Fibroblast of the aortic adventitia (primary cell): ENCODE results near the gene GFM1. TPM values are rescaled to one million over a fixed set of nuclear protein-coding genes. Genes with fewer than 3 reads are reported as not detected.

ENCODE experiments used
- DNase-seq: peaks from one replicate; pipeline ENCODE4 v3.0.0-alpha.2; 2010; ENCODE audit warnings: low read depth
- H3K4me3 ChIP-seq: 2 replicates; pipeline ENCODE4 v1.5.1; 2011; ENCODE audit warnings: low read depth, mild to moderate bottlenecking, control low read depth, low read length, moderate library complexity
- CTCF ChIP-seq: IDR thresholded peaks from 2 replicates; pipeline ENCODE4 v1.5.1; 2011; ENCODE audit warnings: mild to moderate bottlenecking, low read length, control low read depth, inconsistent platforms; ENCODE audit not compliant: insufficient read depth
- total RNA-seq: library from RNA; depleted of rRNA; stranded (reverse); fragments of >200 nt; gene quantifications from 2 replicates; pipeline ENCODE4 v1.2.3, GENCODE V29; 2012; ENCODE audit warnings: low replicate concordance

Gene GFM1
- total RNA-seq, 1 donor = 49.4 TPM

- DNase-seq = no peak
- no peak for TF ChIP-seq CTCF
- no peak overlapping the region for H3K4me3 ChIP-seq
Measured at GRCh38 chr3:158640646-158641045, 3.7 kb upstream of the GFM1 start.

GRCh38 chr3:158642005-158642404 lies 2.3 kb upstream of the GFM1 start:
- DNase-seq = no peak
- no peak overlapping the region for H3K4me3 ChIP-seq
- no peak for TF ChIP-seq CTCF

GRCh38 chr3:158642474-158643210 lies 1.7 kb upstream of the GFM1 start:
- no peak for DNase-seq
- TF ChIP-seq CTCF = no peak

GRCh38 chr3:158649791-158650190 lies 5.5 kb downstream of the GFM1 start:
- no peak for DNase-seq
- H3K4me3 ChIP-seq = no peak overlapping the region
- no peak for TF ChIP-seq CTCF

More at GRCh38 chr3:158642474-158643210, 1.7 kb upstream of the GFM1 start:
- H3K4me3 ChIP-seq = no peak overlapping the region

GRCh38 chr3:158651192-158651591 lies 6.9 kb downstream of the GFM1 start:
- no peak overlapping the region for H3K4me3 ChIP-seq
- no peak for TF ChIP-seq CTCF
- DNase-seq = no peak

- no peak for DNase-seq
- TF ChIP-seq CTCF = no peak
- H3K4me3 ChIP-seq = no peak overlapping the region
Measured at GRCh38 chr3:158652463-158652862, 8.1 kb downstream of the GFM1 start.

- TF ChIP-seq CTCF = no peak
- no peak overlapping the region for H3K4me3 ChIP-seq
- DNase-seq = no peak
Measured at GRCh38 chr3:158658889-158659288, 14.6 kb downstream of the GFM1 start.
